Fibroblast of skin of left quadriceps (primary cell): Measurements from ENCODE around the gene CENPX.
"Not testable (repeated sequence)": the region's sequence is repeated elsewhere in the genome, so short reads cannot be mapped to it uniquely, and the experiment has no call there.

ENCODE experiments used
- DNase-seq, 2 experiments: peaks; one replicate each; pipeline ENCODE4 v3.0.0-alpha.2; 2013; ENCODE audit warnings: low read depth in 2 of 2

CENPX gene

DNA sequence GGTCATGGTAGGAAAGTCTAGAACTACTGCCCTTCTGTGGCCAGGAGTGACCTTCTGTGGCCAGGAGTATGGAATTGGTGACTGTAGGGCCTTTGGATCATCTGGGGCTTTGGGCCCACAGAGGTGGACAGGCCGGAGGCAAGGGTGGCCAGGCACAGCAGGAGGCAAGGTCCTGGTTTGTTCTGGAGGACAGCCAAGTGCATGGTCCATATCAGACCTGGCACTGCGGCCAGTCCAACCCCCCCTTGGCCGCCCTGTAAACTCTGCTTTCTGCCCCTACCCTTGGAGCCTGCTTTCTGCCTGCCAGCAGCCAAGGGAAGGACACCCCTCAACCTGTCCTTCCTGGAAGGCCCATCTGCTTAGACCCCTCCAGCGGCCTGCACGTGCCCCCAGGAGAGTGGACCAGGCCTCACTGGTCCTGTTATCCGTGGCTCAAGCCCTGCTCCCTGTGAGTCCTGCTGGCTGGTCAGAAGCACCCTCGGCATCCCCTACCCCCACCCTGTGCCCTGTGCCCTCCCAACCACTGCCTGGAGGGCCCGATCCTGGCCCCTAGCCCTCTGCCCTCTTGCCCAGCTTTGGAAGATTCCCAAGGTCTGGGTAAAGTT lies 17.1 kb upstream of the CENPX start:
- DNase-seq = no peak

DNA sequence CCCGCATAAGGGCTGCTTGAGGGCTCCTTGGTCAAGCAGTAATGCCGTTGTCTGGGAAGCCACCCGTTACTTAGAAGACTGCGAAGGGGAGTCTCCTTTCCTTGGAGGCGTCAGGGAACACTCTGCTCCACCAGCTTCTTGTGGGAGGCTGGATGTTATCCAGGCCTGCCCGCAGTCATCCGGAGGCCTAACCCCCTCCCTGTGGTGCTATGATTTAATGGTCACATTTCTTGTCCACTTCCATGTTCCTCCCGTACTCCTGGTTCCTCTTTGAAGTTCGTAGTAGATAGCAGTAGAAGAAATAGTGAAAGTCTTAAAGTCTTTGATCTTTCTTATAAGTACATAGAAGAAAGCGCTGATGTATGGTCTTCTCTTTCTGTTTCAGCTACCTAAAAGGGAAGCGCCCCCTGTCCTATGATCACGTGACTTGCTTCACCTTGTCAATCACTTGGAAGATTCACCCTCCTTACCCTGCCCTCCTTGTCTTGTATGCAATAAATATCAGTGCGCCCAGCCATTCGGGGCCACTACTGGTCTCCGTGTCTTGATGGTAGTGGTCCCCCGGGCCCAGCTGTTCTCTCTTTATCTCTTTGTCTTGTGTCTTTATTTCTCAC lies 16.2 kb upstream of the CENPX start:
- DNase-seq = not testable (repeated sequence)

DNA sequence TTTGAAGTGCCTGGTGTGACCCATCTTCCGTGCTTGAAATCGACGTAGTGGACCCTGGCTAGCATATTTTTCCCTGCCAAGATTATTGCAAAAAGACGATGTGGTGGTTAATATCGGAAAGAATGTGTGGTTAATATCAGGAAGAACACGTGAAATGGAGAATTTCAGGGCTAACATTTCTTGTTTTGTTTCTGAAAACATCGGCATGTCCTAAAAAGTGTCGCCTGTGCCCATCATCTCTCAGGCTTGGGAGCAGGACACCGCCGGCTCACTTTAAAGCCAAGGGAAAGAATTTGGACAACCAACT lies 15.2 kb upstream of the CENPX start:
- DNase-seq = no peak

GRCh38 chr17:82037092-82037888 lies 14.6 kb upstream of the CENPX start, which contains the start of gene DCXR:
DCXR (minus strand) TSS chr17:82037697; CDS start chr17:82037682, 15 bp downstream.
- DNase-seq = peak; percentile 87 to 88

DNA sequence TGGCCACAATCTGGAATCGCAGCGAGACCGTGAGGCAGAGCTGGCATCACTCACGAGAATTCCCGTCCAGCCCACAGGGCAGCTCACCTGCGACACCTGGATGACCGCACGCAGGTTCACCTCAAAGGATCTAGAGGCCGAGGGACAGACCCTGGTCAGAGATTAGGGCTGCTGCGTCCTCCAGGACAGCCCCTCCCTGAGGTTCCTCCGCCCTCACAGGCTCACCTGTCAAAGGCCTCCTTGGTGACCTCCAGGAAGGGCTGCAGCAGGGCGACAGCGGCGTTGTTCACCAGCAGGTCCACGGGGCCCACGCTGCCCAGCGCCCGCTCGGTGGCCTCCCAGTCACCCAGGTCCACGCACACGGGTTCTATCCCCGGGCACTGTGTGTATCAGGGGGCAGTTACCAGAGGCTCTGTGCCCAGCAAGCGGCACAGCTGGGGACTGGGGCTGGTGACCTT lies 14.0 kb upstream of the CENPX start:
- DNase-seq = no peak

DNA sequence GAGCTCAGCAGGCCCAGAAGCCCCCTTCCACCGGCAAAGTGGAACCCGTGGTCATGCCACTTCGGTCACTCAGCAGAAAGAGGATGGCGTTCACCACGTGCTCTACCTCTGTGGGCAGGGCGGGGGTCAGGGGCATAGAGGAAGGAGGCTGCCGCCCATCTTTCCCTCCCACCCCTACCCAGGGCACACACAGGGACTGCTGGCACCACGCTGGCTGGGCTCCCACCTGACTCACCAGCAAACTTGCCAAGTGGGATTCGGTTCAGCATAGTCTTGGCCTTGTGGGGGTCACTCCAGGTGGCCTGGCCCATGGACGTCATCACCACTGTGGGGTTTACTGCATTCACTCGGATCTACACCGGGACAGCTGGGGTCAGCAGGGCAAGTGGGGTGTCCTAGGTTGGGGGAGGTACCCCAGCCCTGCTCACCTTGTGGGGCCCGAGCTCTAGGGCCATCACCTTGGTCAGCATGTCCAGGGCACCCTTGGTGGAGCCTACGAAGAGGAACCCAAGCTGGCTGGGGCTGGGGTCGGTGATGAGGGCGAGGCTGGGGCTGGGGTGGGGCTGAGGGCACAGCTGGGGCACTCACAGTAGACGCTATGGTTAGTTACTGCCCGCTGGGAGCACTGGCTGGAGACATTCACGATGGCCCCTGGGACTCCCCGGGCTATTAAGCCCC lies 13.4 kb upstream of the CENPX start:
- no peak for DNase-seq

DNA sequence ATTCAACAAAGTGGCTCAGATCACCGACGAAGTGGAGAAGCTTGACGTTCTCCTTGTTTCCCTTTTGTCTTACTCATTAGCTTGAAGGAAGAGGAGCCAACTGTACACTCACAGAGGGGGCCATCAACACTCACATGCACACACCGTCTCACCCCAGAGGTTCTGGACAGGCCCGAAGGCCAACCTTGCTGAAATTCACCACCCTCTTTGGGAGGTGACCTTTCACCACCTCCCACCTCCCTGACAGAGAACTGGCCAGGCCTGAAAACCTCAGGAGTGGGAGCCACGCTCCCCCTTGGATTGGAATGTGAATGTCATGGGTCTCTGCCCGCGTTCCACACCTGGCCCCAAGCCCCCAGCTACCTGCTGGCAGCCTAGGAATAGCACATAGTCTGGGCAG lies 12.8 kb upstream of the CENPX start:
- DNase-seq = no peak

GRCh38 chr17:82034371-82035011 lies 11.8 kb upstream of the CENPX start:
- DNase-seq = no peak

GRCh38 chr17:82033359-82034085 lies 10.8 kb upstream of the CENPX start:
- DNase-seq = no peak

- no peak for DNase-seq
Observed at GRCh38 chr17:82031885-82032627, 9.4 kb upstream of the CENPX start.

- DNase-seq = no peak
Observed at GRCh38 chr17:82031303-82031884, 8.7 kb upstream of the CENPX start, which contains the start of gene RAC3. RAC3 (plus strand) TSS chr17:82031678; CDS start chr17:82031762, 84 bp downstream.

GRCh38 chr17:82030470-82031302 lies 8.0 kb upstream of the CENPX start:
- peak; percentile 41 to 44 for DNase-seq

DNA sequence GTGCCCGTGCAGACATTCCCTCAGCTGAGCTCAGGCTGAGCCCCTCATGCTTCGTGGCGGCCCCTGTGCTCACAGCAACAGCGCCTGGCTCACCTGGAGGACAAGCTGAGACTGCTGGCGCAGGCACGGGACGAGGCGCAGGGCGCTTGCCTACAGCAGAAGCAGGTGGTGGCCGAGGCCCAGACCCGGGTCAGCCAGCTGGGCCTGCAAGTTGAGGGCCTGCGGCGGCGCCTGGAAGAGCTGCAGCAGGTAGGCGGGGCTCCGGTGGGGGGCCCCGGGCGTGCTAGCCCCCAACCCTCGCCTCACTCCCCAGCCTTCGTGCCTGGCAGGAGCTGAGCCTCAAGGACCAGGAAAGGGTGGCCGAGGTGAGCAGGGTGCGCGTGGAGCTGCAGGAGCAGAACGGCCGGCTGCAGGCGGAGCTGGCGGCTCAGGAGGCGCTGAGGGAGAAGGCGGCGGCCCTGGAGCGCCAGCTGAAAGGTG lies 7.4 kb upstream of the CENPX start:
- DNase-seq = no peak

GRCh38 chr17:82029391-82029790 lies 6.7 kb upstream of the CENPX start:
- no peak for DNase-seq

DNA sequence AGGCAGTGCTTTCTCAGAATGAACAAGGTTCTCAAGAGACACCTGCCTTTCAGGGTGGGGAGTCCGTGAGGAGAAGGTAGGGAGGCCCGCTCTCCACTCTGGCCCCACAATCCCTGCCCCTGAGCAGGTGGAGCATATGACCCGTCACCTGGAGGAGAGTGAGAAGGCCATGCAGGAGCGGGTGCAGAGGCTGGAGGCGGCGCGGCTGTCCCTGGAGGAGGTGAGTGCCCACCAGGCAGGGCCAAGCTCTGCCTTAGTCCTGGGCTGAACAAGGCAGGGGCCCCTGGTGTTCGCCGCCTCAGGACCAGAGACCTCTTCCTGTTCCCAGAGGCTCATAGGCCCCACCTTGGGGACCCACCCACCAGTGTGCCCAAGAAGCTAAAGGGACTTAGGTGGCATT lies 6.3 kb upstream of the CENPX start:
- DNase-seq = no peak

GRCh38 chr17:82028246-82028645 lies 5.6 kb upstream of the CENPX start:
- DNase-seq = no peak

DNA sequence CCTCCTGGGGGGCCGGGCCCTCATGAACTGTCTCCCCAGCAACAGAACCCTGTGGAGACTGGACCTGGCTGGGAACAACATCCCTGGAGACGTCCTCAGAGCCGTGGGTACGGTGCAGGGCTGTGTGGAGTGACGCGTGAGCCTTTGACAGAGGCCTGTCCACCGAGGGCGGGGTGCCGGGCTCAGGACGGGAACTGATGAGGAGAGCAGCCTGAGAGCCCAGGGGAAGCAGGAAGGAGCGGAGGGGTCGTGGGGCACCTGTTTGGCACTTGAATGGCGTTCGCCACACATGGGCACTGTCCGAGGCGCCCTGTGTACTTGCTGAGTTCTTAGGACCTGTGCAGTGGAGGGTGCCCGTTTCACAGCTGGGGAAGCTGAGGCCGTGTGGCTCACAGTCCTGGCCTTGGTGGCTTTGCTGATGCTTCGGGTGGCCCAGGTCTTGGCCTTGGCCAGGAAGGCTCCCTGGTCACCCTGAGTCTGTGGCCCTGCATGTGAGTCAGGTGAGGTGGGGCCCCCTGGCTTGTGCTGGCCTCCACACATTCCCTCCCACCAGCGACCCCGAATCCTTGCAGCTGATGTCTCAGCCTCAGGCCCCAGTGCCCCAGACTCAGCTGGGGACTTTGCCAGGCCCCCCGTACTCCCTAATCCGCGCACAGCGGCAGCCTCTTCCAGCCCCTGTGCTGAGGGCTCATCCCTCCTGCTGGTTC lies 2.9 kb upstream of the CENPX start:
- DNase-seq = no peak

- DNase-seq = no peak
Observed at GRCh38 chr17:82024859-82025258, 2.2 kb upstream of the CENPX start.
